Measurements from ENCODE around the gene CACNA1I.

The CACNA1I gene

GRCh38 chr22:39535831-39536449 lies 34.6 kb upstream of the CACNA1I start:
- DNase-seq (ENCODE audit: low read depth): no peak

- DNase-seq (ENCODE audit: low read depth): no peak
Observed at GRCh38 chr22:39536711-39537110, 33.8 kb upstream of the CACNA1I start.

GRCh38 chr22:39537975-39538374 lies 32.6 kb upstream of the CACNA1I start:
- DNase-seq (ENCODE audit: low read depth): no peak

GRCh38 chr22:39543095-39543494 lies 27.5 kb upstream of the CACNA1I start:
- DNase-seq (ENCODE audit: low read depth): no peak

- DNase-seq (ENCODE audit: low read depth): no peak
Observed at GRCh38 chr22:39545386-39546365, 24.9 kb upstream of the CACNA1I start.

GRCh38 chr22:39546889-39547586 lies 23.5 kb upstream of the CACNA1I start:
- no peak for DNase-seq (ENCODE audit: low read depth)

- DNase-seq (ENCODE audit: low read depth): no peak
Observed at GRCh38 chr22:39547587-39547947, 23.0 kb upstream of the CACNA1I start.

GRCh38 chr22:39553429-39553828 lies 17.1 kb upstream of the CACNA1I start:
- DNase-seq (ENCODE audit: low read depth): no peak

- DNase-seq (ENCODE audit: low read depth): no peak
Observed at GRCh38 chr22:39554151-39554550, 16.4 kb upstream of the CACNA1I start.

GRCh38 chr22:39556970-39557841 lies 13.3 kb upstream of the CACNA1I start:
- DNase-seq (ENCODE audit: low read depth): no peak

- DNase-seq (ENCODE audit: low read depth): no peak
Observed at GRCh38 chr22:39558254-39558727, 12.3 kb upstream of the CACNA1I start.

GRCh38 chr22:39558950-39559349 lies 11.6 kb upstream of the CACNA1I start:
- DNase-seq (ENCODE audit: low read depth): no peak

- DNase-seq (ENCODE audit: low read depth): no peak
Observed at GRCh38 chr22:39559456-39560105, 11.0 kb upstream of the CACNA1I start.

- DNase-seq (ENCODE audit: low read depth): no peak
Observed at GRCh38 chr22:39560127-39560526, 10.4 kb upstream of the CACNA1I start.

GRCh38 chr22:39562839-39563489 lies 7.6 kb upstream of the CACNA1I start:
- DNase-seq (ENCODE audit: low read depth): no peak

- no peak for DNase-seq (ENCODE audit: low read depth)
Observed at GRCh38 chr22:39563571-39564428, 6.8 kb upstream of the CACNA1I start.

- DNase-seq (ENCODE audit: low read depth): no peak
Observed at GRCh38 chr22:39565414-39565944, 5.1 kb upstream of the CACNA1I start.

- DNase-seq (ENCODE audit: low read depth): no peak
Observed at GRCh38 chr22:39567135-39567946, 3.2 kb upstream of the CACNA1I start.
